Mesothelial cell of epicardium (in vitro differentiated cells): ENCODE measurements around the gene TRIM31. TPM values are rescaled to one million over a fixed set of nuclear protein-coding genes. Genes with fewer than 3 reads are reported as not detected.

Source experiments
- DNase-seq, 2 experiments: peaks; one replicate each; pipeline ENCODE4 v3.0.0; 2021; ENCODE audit warnings: low spot score in 2 of 2; ENCODE audit not compliant: unreplicated experiment in 2 of 2
- H3K27ac Mint-ChIP-seq: 2 replicates; pipeline ENCODE4 v1.8.0; 2021; ENCODE audit warnings: mixed read lengths
- H3K27me3 Mint-ChIP-seq: 2 replicates; pipeline ENCODE4 v1.8.0; 2021; ENCODE audit warnings: low read depth, mixed read lengths
- H3K36me3 Mint-ChIP-seq: 2 replicates; pipeline ENCODE4 v1.8.0; 2021; ENCODE audit warnings: mixed read lengths
- H3K4me1 Mint-ChIP-seq: 2 replicates; pipeline ENCODE4 v1.8.0; 2021; ENCODE audit warnings: mixed read lengths
- H3K4me3 Mint-ChIP-seq: 2 replicates; pipeline ENCODE4 v1.8.0; 2021; ENCODE audit warnings: mild to moderate bottlenecking, moderate library complexity, mixed read lengths
- H3K9me3 Mint-ChIP-seq: 2 replicates; pipeline ENCODE4 v1.8.0; 2021; ENCODE audit warnings: mixed read lengths
- total RNA-seq: library from RNA; stranded (reverse); gene quantifications from 3 replicates; pipeline ENCODE4 v1.2.1, GENCODE V29; 2021
- TF ChIP-seq, protein P1 (sequence below): fragments of 200-600 bp; sonication (generic); IDR thresholded peaks from one replicate; pipeline ENCODE4 v1.5.0; 2021; ENCODE audit warnings: antibody characterized with exemption; ENCODE audit not compliant: unreplicated experiment

The TRIM31 gene
- total RNA-seq, 1 donor from 2014 or later = not detected

DNA sequence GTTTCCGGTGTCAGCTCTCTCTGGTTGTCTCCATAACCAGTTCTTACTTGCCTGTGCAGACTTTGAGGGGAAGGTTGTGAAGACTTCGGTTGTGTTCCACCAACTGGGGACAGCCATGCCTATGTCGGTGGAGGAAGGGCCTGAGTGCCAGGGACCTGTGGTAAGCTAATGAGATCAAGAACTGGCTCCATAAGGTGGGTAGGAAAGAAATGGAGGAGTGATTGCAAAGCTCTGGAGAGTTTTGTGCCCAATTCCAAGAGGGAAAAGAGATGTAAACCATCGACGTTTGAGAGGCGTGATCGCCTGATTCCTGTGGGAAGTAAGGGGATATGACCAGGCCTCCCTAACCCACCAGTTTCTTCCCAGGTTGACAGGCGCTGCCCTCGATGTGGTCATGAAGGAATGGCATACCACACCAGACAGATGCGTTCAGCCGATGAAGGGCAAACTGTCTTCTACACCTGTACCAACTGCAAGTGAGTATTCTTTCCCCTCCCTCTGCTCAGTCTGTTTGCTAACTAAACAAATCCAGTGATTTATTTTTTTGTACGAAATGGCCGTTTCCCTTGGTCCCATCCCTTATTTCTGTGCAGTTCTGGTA is 50.9 kb downstream of the TRIM31 start:
- DNase-seq = no peak
- peak overlapping the region; percentile 98 for H3K27ac Mint-ChIP-seq
- H3K36me3 Mint-ChIP-seq = peaks cover 14% of the 10 kb centered on the region
- H3K4me3 Mint-ChIP-seq = peak overlapping the region; percentile 96
- peaks cover 35% of the 10 kb centered on the region for H3K4me1 Mint-ChIP-seq
- TF ChIP-seq, protein P1, sequence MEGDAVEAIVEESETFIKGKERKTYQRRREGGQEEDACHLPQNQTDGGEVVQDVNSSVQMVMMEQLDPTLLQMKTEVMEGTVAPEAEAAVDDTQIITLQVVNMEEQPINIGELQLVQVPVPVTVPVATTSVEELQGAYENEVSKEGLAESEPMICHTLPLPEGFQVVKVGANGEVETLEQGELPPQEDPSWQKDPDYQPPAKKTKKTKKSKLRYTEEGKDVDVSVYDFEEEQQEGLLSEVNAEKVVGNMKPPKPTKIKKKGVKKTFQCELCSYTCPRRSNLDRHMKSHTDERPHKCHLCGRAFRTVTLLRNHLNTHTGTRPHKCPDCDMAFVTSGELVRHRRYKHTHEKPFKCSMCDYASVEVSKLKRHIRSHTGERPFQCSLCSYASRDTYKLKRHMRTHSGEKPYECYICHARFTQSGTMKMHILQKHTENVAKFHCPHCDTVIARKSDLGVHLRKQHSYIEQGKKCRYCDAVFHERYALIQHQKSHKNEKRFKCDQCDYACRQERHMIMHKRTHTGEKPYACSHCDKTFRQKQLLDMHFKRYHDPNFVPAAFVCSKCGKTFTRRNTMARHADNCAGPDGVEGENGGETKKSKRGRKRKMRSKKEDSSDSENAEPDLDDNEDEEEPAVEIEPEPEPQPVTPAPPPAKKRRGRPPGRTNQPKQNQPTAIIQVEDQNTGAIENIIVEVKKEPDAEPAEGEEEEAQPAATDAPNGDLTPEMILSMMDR = no peak
- no peaks in the 10 kb centered on the region for H3K27me3 Mint-ChIP-seq
- no peaks in the 10 kb centered on the region for H3K9me3 Mint-ChIP-seq

- peak; percentile 80 to 89 for DNase-seq
- Mint-ChIP-seq H3K27ac (peak within 1 kb of the TSS; percentile 98), H3K36me3 (peaks cover 14% of the 10 kb centered on the region), H3K4me3 (peak within 1 kb of the TSS; percentile 96), H3K9me3 (no peaks in the 10 kb centered on the region), H3K4me1 (peaks cover 33% of the 10 kb centered on the region), H3K27me3 (no peaks in the 10 kb centered on the region)
- TF ChIP-seq, protein P1 = no peak
These were observed 51.6 kb downstream of the TRIM31 start, which contains the start of gene POLR1H for GRCh38 chr6:30061092-30061857. Gene POLR1H (plus strand): TSS chr6:30061265. CDS start chr6:30061525, 260 bp downstream.

DNA sequence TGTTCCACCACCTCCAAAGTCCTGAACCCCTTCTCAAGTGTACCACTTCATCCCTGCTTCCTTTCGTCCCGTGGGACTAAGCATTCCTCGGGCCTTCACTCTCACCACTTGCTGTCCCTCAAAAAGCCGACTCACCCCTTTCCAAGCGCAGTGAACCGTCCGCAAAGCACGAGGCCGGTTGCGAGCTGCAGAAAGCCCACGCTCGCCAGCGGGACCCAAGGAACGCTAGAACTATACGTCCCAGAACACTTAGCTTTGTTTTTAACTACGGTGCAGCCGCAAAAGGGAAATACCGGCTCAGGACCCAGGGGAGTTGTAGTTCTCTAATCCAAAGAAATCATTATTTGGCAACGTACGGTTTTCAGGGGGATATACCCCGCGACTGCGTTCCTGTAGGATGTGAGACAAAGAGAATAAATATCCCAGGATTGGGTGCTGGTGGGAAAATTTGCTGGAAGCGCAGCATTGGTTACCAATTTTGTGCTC is 52.2 kb downstream of the TRIM31 start:
- Mint-ChIP-seq H3K4me3 (peak overlapping the region; percentile 96), H3K4me1 (peaks cover 26% of the 10 kb centered on the region), H3K36me3 (peaks cover 14% of the 10 kb centered on the region), H3K9me3 (no peaks in the 10 kb centered on the region), H3K27me3 (no peaks in the 10 kb centered on the region), H3K27ac (peak overlapping the region; percentile 98)
- TF ChIP-seq, protein P1 = no peak
- DNase-seq = peak in 1 of 2 experiments; percentile 41

GRCh38 chr6:30055513-30055912 is 57.4 kb downstream of the TRIM31 start:
- Mint-ChIP-seq H3K27ac (no peak overlapping the region), H3K27me3 (no peaks in the 10 kb centered on the region)
- TF ChIP-seq, protein P1 = no peak

DNA sequence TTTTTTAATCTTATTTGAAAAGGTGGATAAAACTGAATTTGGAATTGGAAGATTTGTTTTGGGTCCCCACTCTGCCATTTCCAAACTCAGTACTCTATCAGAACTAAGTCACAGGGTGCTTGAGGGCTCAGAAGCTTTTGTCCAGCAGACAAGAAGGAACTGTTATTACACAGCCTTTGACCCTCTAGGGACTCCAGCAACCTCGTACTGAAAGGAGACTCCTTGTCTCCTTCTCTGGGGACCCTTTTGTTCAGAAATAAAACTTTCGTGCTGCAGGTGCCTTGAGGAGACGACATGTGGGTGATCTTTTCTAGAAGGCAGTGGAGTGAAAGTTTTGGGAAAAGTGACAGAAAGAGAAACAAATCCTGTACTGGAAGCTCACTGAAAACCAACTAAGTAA is 59.2 kb downstream of the TRIM31 start:
- H3K9me3 Mint-ChIP-seq = no peaks in the 10 kb centered on the region
- peaks cover 11% of the 10 kb centered on the region for H3K36me3 Mint-ChIP-seq
- no peak overlapping the region for H3K4me3 Mint-ChIP-seq
- TF ChIP-seq, protein P1 = no peak
- no peak for DNase-seq
- H3K27ac Mint-ChIP-seq = no peak overlapping the region
- no peaks in the 10 kb centered on the region for H3K4me1 Mint-ChIP-seq
- H3K27me3 Mint-ChIP-seq = no peaks in the 10 kb centered on the region

More at GRCh38 chr6:30055513-30055912, 57.4 kb downstream of the TRIM31 start:
- no peak for DNase-seq
- Mint-ChIP-seq H3K36me3 (peaks cover 11% of the 10 kb centered on the region), H3K4me1 (peaks cover 8% of the 10 kb centered on the region), H3K4me3 (no peak overlapping the region), H3K9me3 (no peaks in the 10 kb centered on the region)

Other genes with a start within 250 kb of the TRIM31 start
- gene HLA-A, start 170.6 kb downstream of the TRIM31 start, total RNA-seq = 112 to 115 TPM (median 113 TPM) in 3 replicates
- 31.1 to 32.7 TPM (median 31.4 TPM) in 3 replicates for gene POLR1H, start 51.8 kb downstream of the TRIM31 start, total RNA-seq
- 29.7 to 32.2 TPM (median 30.0 TPM) in 3 replicates for gene PPP1R11, start 45.9 kb downstream of the TRIM31 start, total RNA-seq
- gene RNF39, start 37.3 kb downstream of the TRIM31 start, total RNA-seq = not detected in 3 replicates
- not detected in 3 replicates for gene TRIM40, start 23.1 kb upstream of the TRIM31 start, total RNA-seq
- not detected in 3 replicates for gene TRIM10, start 48.1 kb upstream of the TRIM31 start, total RNA-seq
- gene TRIM15, start 50.5 kb upstream of the TRIM31 start, total RNA-seq = not detected in 3 replicates
- 55.4 to 58.3 TPM (median 56.9 TPM) in 3 replicates for gene TRIM26, start 100.3 kb upstream of the TRIM31 start, total RNA-seq
- gene TRIM39, start 213.8 kb upstream of the TRIM31 start, total RNA-seq = 14.6 to 16.7 TPM (median 14.7 TPM) in 3 replicates
- 41.2 to 48.1 TPM (median 46.1 TPM) in 3 replicates for gene RPP21, start 232.1 kb upstream of the TRIM31 start, total RNA-seq